HEK293 (cell line): Measurements from ENCODE around the gene ZNF569.

Experiments used
- CTCF ChIA-PET: fragments of 350-600 bp; formaldehyde crosslinking; extraction: SDS; loops from one replicate; lab custom pipeline; 2021; ENCODE audit warnings: antibody characterized with exemption; lab: Yijun Ruan, JAX
- POLR2A ChIA-PET: fragments of 300-600 bp; formaldehyde crosslinking; extraction: SDS; loops from one replicate; lab custom pipeline; 2020; ENCODE audit warnings: antibody characterized with exemption, inconsistent platforms; lab: Yijun Ruan, JAX
- H3K27ac ChIP-seq: fragments of 200-500 bp; sonication (Bioruptor generic); 2 replicates; pipeline ENCODE4 v1.5.1; 2014; ENCODE audit warnings: low read depth, low read length, control low read depth, inconsistent platforms; ENCODE audit errors: extremely low read depth
- H3K36me3 ChIP-seq, 2 experiments: fragments of 200-500 bp in 1 of 2; sonication (Bioruptor generic) in 1 of 2; 1 replicate in 1 of 2; 2 replicates in 1 of 2; pipeline ENCODE4 v1.5.1; 2014 to 2017; ENCODE audit warnings: inconsistent platforms in 2 of 2, low read length in 2 of 2; ENCODE audit not compliant: control insufficient read depth in 2 of 2, insufficient read depth in 1 of 2
- H3K4me1 ChIP-seq: fragments of 200-500 bp; sonication (Bioruptor generic); 2 replicates; pipeline ENCODE4 v1.5.1; 2014; ENCODE audit warnings: mild to moderate bottlenecking, low read length, inconsistent platforms; ENCODE audit not compliant: control insufficient read depth, insufficient read depth
- H3K4me3 ChIP-seq: 2 replicates; pipeline ENCODE4 v1.5.1; 2011; ENCODE audit warnings: low read depth, mild to moderate bottlenecking, control low read depth, low read length, moderate library complexity
- H3K9me3 ChIP-seq: fragments of 200-500 bp; sonication (Bioruptor generic); 2 replicates; pipeline ENCODE4 v1.5.1; 2014; ENCODE audit warnings: low read depth, low read length, inconsistent platforms; ENCODE audit not compliant: control insufficient read depth, insufficient read depth
- KLF10 ChIP-seq: fragments of 450-650 bp; IDR thresholded peaks from 2 replicates; pipeline ENCODE4 v1.5.1; 2018; ENCODE audit warnings: missing biosample characterization, mild to moderate bottlenecking, missing genetic modification characterization
- KLF9 ChIP-seq: fragments of 450-650 bp; formaldehyde crosslinking; IDR thresholded peaks from 2 replicates; pipeline ENCODE4 v1.5.1; 2016; ENCODE audit warnings: missing biosample characterization, missing genetic modification characterization, low read depth
- REPIN1 ChIP-seq: fragments of 450-650 bp; formaldehyde crosslinking; IDR thresholded peaks from 2 replicates; pipeline ENCODE4 v1.5.1; 2017; ENCODE audit warnings: missing biosample characterization, missing genetic modification characterization, low read depth
- SCRT1 ChIP-seq: fragments of 450-650 bp; formaldehyde crosslinking; IDR thresholded peaks from 2 replicates; pipeline ENCODE4 v1.5.1; 2016; ENCODE audit warnings: missing biosample characterization, missing genetic modification characterization, borderline replicate concordance
- TSHZ1 ChIP-seq: fragments of 450-650 bp; formaldehyde crosslinking; IDR thresholded peaks from 2 replicates; pipeline ENCODE4 v1.5.1; 2016; ENCODE audit warnings: missing biosample characterization, missing genetic modification characterization, borderline replicate concordance
- ZFHX2 ChIP-seq: fragments of 450-650 bp; formaldehyde crosslinking; conservative IDR thresholded peaks from 2 replicates; pipeline ENCODE4 v1.5.1; 2016; ENCODE audit warnings: missing biosample characterization, missing genetic modification characterization
- ZNF133 ChIP-seq: fragments of 450-650 bp; formaldehyde crosslinking; IDR thresholded peaks from 2 replicates; pipeline ENCODE4 v1.5.1; 2016; ENCODE audit warnings: missing biosample characterization, missing genetic modification characterization
- ZNF302 ChIP-seq: fragments of 450-650 bp; formaldehyde crosslinking; IDR thresholded peaks from 2 replicates; pipeline ENCODE4 v1.5.1; 2016; ENCODE audit warnings: missing biosample characterization, missing genetic modification characterization, low read depth
- ZNF416 ChIP-seq: fragments of 450-650 bp; formaldehyde crosslinking; IDR thresholded peaks from 2 replicates; pipeline ENCODE4 v1.5.1; 2016; ENCODE audit warnings: missing biosample characterization, missing genetic modification characterization
- ZNF449 ChIP-seq: fragments of 450-650 bp; formaldehyde crosslinking; IDR thresholded peaks from 2 replicates; pipeline ENCODE4 v1.5.1; 2017; ENCODE audit warnings: missing biosample characterization, mild to moderate bottlenecking, missing genetic modification characterization, moderate library complexity
- ZNF677 ChIP-seq: fragments of 450-650 bp; IDR thresholded peaks from 2 replicates; pipeline ENCODE4 v1.5.0; 2018; ENCODE audit warnings: missing biosample characterization, mild to moderate bottlenecking, missing genetic modification characterization, moderate library complexity
- ZNF785 ChIP-seq: fragments of 450-650 bp; formaldehyde crosslinking; IDR thresholded peaks from 2 replicates; pipeline ENCODE4 v1.5.1; 2016; ENCODE audit warnings: missing biosample characterization, missing genetic modification characterization

ZNF569 gene

GRCh38 chr19:37370386-37370879, 96.8 kb downstream of the ZNF569 start (continued):
- TF ChIP-seq ZFHX2 (tag by site-specific recombination): 0 out of 2 replicates have a peak, but pooled peaks have one; percentile 8
- 0 out of 2 replicates have a peak, but pooled peaks have one; percentile 41 for TF ChIP-seq ZNF133 (tag by site-specific recombination)
- 0 out of 2 replicates have a peak, but pooled peaks have one; percentile 59 for TF ChIP-seq ZNF416
- TF ChIP-seq SCRT1 (tag by site-specific recombination): peak; percentile 53

GRCh38 chr19:37362733-37363132, 104.5 kb downstream of the ZNF569 start:
- ChIA-PET POLR2A (no interaction called here), CTCF (interaction anchor here (1.7 kb wide), 1 partner anchor 8 kb away, joined by 6 read pairs; the partner anchor contains the start of gene ZNF527)
- H3K27ac ChIP-seq: no peak overlapping the region
- H3K4me1 ChIP-seq: no peaks in the 10 kb centered on the region
- TF ChIP-seq REPIN1 (tag by site-specific recombination) (no peak), KLF9 (peak; percentile 51)
- H3K9me3 ChIP-seq: peaks cover 24% of the 10 kb centered on the region
- H3K36me3 ChIP-seq: peaks cover 68 to 69% of the 10 kb centered on the region in 2 experiments
- no peak overlapping the region for H3K4me3 ChIP-seq

- H3K9me3 ChIP-seq: peaks cover 29% of the 10 kb centered on the region
- ChIA-PET POLR2A (interaction anchor here (0.6 to 1.3 kb wide), 3 partner anchors 9 to 416 kb away, joined by 4 to 9 read pairs (median 5); partner anchors contain the start of gene ZNF527), CTCF (interaction anchor here (1.2 to 1.7 kb wide), 2 partner anchors 8 to 17 kb away, joined by 3 to 6 read pairs; partner anchors contain the start of gene ZNF527)
- H3K4me1 ChIP-seq: no peaks in the 10 kb centered on the region
- H3K27ac ChIP-seq: no peak overlapping the region
- H3K4me3 ChIP-seq: no peak overlapping the region
- no peak for TF ChIP-seq ZNF677 (tag by site-specific recombination)
- TF ChIP-seq ZNF785: no peak
- no peak for TF ChIP-seq KLF10 (tag by site-specific recombination)
- TF ChIP-seq ZNF449 (tag by site-specific recombination): no peak
- no peak for TF ChIP-seq TSHZ1
- no peak for TF ChIP-seq ZNF302 (tag by site-specific recombination)
- peaks cover 72 to 76% of the 10 kb centered on the region in 2 experiments for H3K36me3 ChIP-seq
Measured at GRCh38 chr19:37361994-37362393, 105.2 kb downstream of the ZNF569 start.
